T follicular helper cell (primary cell): ENCODE results near the gene ZNF107.
"Not testable (repeated sequence)": the region's sequence is repeated elsewhere in the genome, so short reads cannot be mapped to it uniquely, and the experiment has no call there.

Source experiments
- DNase-seq: peaks from one replicate; pipeline ENCODE4 v3.0.0-alpha.2; 2020; ENCODE audit warnings: low read depth

The ZNF107 gene

GRCh38 chr7:64733550-64734240, 67.8 kb downstream of the ZNF107 start:
- DNase-seq = no peak

GRCh38 chr7:64736575-64736974, 70.6 kb downstream of the ZNF107 start:
- no peak for DNase-seq

- not testable (repeated sequence) for DNase-seq
These were observed 72.5 kb downstream of the ZNF107 start for GRCh38 chr7:64738403-64738802.

GRCh38 chr7:64738953-64739352, 73.0 kb downstream of the ZNF107 start:
- not testable (repeated sequence) for DNase-seq

GRCh38 chr7:64744680-64745079, 78.7 kb downstream of the ZNF107 start:
- DNase-seq = no peak

- no peak for DNase-seq
These were observed 81.9 kb downstream of the ZNF107 start for GRCh38 chr7:64747802-64748201.

- DNase-seq = no peak
These were observed 87.1 kb downstream of the ZNF107 start for GRCh38 chr7:64753032-64753431.

GRCh38 chr7:64755865-64756264, 89.9 kb downstream of the ZNF107 start:
- DNase-seq = no peak

- DNase-seq = no peak
These were observed 92.2 kb downstream of the ZNF107 start for GRCh38 chr7:64758151-64758550.
